Endothelial cell of umbilical vein (primary cell): ENCODE results near the gene JUND. TPM values are rescaled to one million over a fixed set of nuclear protein-coding genes. Genes with fewer than 3 reads are reported as not detected.
A peak's percentile ranks its signal among the peaks of the same experiment; 100 is the strongest.

ENCODE experiments used
- BruUV-seq: library from RNA; stranded (reverse); fragments of 400-500 nt; replicated peaks from 2 replicates; lab custom pipeline; 2021; lab: Mats Ljungman, UMichigan
- CTCF ChIA-PET: fragments of 300-600, 350-600 bp; sonication (Branson Sonifier 250); formaldehyde crosslinking; loops from one replicate; lab custom pipeline; 2021; ENCODE audit warnings: antibody characterized with exemption, inconsistent platforms; lab: Charles Lee
- POLR2A ChIA-PET: fragments of 300-600, 350-600 bp; sonication (Branson Sonifier 250); formaldehyde crosslinking; loops from one replicate; lab custom pipeline; 2021; ENCODE audit warnings: antibody characterized with exemption, inconsistent platforms; lab: Charles Lee
- DNase-seq: peaks from one replicate; pipeline ENCODE4 v3.0.0-alpha.2; 2011; ENCODE audit warnings: low read depth, low spot score
- FAIRE-seq: peaks from 2 replicates; lab custom pipeline; 2011; peaks lifted over from hg19 to GRCh38; lab: Jason Lieb, UNC
- H2AFZ ChIP-seq: 2 replicates; pipeline ENCODE4 v1.6.0; 2012; ENCODE audit warnings: low read depth, low read length, control low read depth, inconsistent platforms
- H3K27ac ChIP-seq: 2 replicates; pipeline ENCODE4 v1.5.1; 2011; ENCODE audit warnings: low read depth, mild to moderate bottlenecking, control low read depth, low read length, moderate library complexity; ENCODE audit not compliant: insufficient read depth
- H3K27me3 ChIP-seq, 2 experiments: 2 replicates each; pipeline versions ENCODE4 v1.6.0 to v1.6.1; 2011; ENCODE audit warnings: low read length in 2 of 2, mixed read lengths in 1 of 2; ENCODE audit not compliant: control insufficient read depth in 2 of 2, insufficient read depth in 2 of 2
- H3K36me3 ChIP-seq, 2 experiments: 2 replicates in 1 of 2; 3 replicates in 1 of 2; pipeline ENCODE4 v1.5.1; 2011; ENCODE audit warnings: low read length in 2 of 2, mild to moderate bottlenecking in 1 of 2, moderate library complexity in 1 of 2; ENCODE audit not compliant: control insufficient read depth in 2 of 2, insufficient read depth in 2 of 2; ENCODE audit errors: extremely low read depth in 1 of 2
- H3K4me1 ChIP-seq: 3 replicates; pipeline ENCODE4 v1.5.1; 2011; ENCODE audit warnings: mild to moderate bottlenecking, low read length; ENCODE audit not compliant: control insufficient read depth, insufficient read depth; ENCODE audit errors: extremely low read depth
- H3K4me2 ChIP-seq: 2 replicates; pipeline ENCODE4 v1.6.1; 2011; ENCODE audit warnings: low read length, control low read depth, mixed read lengths; ENCODE audit not compliant: insufficient read depth
- H3K4me3 ChIP-seq, 3 experiments: fragments of 200-600 bp in 1 of 3; sonication (generic), shearing (Covaris generic) in 1 of 3; replicated peaks in 1 of 3; 2 replicates each; pipeline ENCODE4 v1.5.1; 2011 to 2016; ENCODE audit warnings: control low read depth in 3 of 3, low read length in 3 of 3, mild to moderate bottlenecking in 2 of 3, inconsistent platforms in 1 of 3, low read depth in 1 of 3, moderate library complexity in 1 of 3; ENCODE audit not compliant: insufficient read depth in 1 of 3
- H3K79me2 ChIP-seq: 2 replicates; pipeline ENCODE4 v1.6.0; 2012; ENCODE audit warnings: low read length, inconsistent platforms; ENCODE audit not compliant: control insufficient read depth, insufficient read depth
- H3K9ac ChIP-seq: replicated peaks from 2 replicates; pipeline ENCODE3; 2011; ENCODE audit warnings: low read length, control low read depth; ENCODE audit not compliant: insufficient read depth; ENCODE audit errors: extremely low read depth
- H3K9me1 ChIP-seq: replicated peaks from 3 replicates; pipeline ENCODE4 v1.6.0; 2011; ENCODE audit warnings: mild to moderate bottlenecking, low read length; ENCODE audit not compliant: control insufficient read depth, insufficient read depth; ENCODE audit errors: extremely low read depth
- H3K9me3 ChIP-seq: replicated peaks from 2 replicates; pipeline ENCODE4 v1.5.1; 2012; ENCODE audit warnings: low read length, inconsistent platforms; ENCODE audit not compliant: control insufficient read depth, insufficient read depth
- H4K20me1 ChIP-seq: replicated peaks from 2 replicates; pipeline ENCODE3; 2011; ENCODE audit warnings: mild to moderate bottlenecking, low read length; ENCODE audit not compliant: control insufficient read depth, insufficient read depth; ENCODE audit errors: extremely low read depth
- CTCF ChIP-seq, 2 donors: IDR thresholded peaks; 1 replicate in 1 of 2; 2 replicates in 1 of 2; pipeline ENCODE4 v1.5.1; 2011; ENCODE audit warnings: low read length in 2 of 2, mild to moderate bottlenecking in 2 of 2, moderate library complexity in 2 of 2, control low read depth in 1 of 2, inconsistent platforms in 1 of 2, low read depth in 1 of 2; ENCODE audit not compliant: insufficient read depth in 1 of 2; ENCODE audit errors: extremely low read depth in 1 of 2
- EZH2 ChIP-seq: IDR thresholded peaks from 2 replicates; pipeline ENCODE4 v1.6.1; 2012; ENCODE audit warnings: borderline replicate concordance, low read depth, mild to moderate bottlenecking, moderate library complexity, low read length, inconsistent platforms; ENCODE audit not compliant: severe bottlenecking
- GATA2 ChIP-seq: IDR thresholded peaks from 2 replicates; pipeline ENCODE4 v1.7.0; 2011; ENCODE audit warnings: low read depth, mild to moderate bottlenecking, moderate library complexity, mixed read lengths, low read length; ENCODE audit not compliant: insufficient read length, insufficient read depth
- MYC ChIP-seq: IDR thresholded peaks from one replicate; pipeline ENCODE4 v1.6.1; 2011; ENCODE audit warnings: mild to moderate bottlenecking, low read depth, low read length
- POLR2AphosphoS5 ChIP-seq: IDR thresholded peaks from 2 replicates; pipeline ENCODE4 v1.6.1; 2012; ENCODE audit warnings: low read depth, mild to moderate bottlenecking, control low read depth, low read length, moderate library complexity; ENCODE audit not compliant: insufficient read depth
- dilution Hi-C: fragments of 300-500 bp; cut with MboI; formaldehyde crosslinking; loops from one replicate; pipeline ENCODE4 v1.15.0; 2019; ENCODE audit warnings: low sequenced_read_pairs; ENCODE audit not compliant: extremely low pct_ligation_motif_present
- intact Hi-C: fragments of 100-400 bp; cut with micrococcal nuclease; formaldehyde crosslinking; loops from one replicate; pipeline ENCODE4 v1.10.0; 2022
- polyA plus RNA-seq, 4 experiments: library from polyadenylated mRNA; depleted of rRNA in 3 of 4; stranded (reverse) in 3 of 4; unstranded in 1 of 4; fragments of >200 nt; gene quantifications; 2 replicates each; pipeline versions ENCODE4 v1.2.1 to v1.2.3, GENCODE V29; 2011 to 2012; ENCODE audit warnings: missing spikeins in 1 of 4
- total RNA-seq: library from RNA; stranded (reverse); gene quantifications from 2 replicates; pipeline ENCODE4 v1.2.3, GENCODE V29; 2021

Gene JUND
- total and polyA plus RNA-seq, 2 donors (not counting 3 experiments of a cell fraction or from before 2014, with no cell fraction given) = 91.4 to 130 TPM

GRCh38 chr19:18251587-18252369 lies 29.6 kb downstream of the JUND start:
- ChIA-PET POLR2A (interaction anchor here (0.6 to 2.3 kb wide), 4 partner anchors 30 to 244 kb away, joined by 3 to 6 read pairs (median 4); partner anchors contain the start of genes ARRDC2 and JUND), CTCF (interaction anchor here (0.5 to 11.3 kb wide), 56 partner anchors 10 to 314 kb away, joined by 3 to 296 read pairs (median 4); partner anchors contain the start of genes ARRDC2, MPV17L2, PDE4C and PIK3R2)
- Histone ChIP-seq H3K27me3 (peaks cover 0 to 8% of the 10 kb centered on the region in 2 experiments), H3K4me1 (no peaks in the 10 kb centered on the region), H2AFZ (no peak overlapping the region), H3K4me3 (no peak overlapping the region), H4K20me1 (no peaks in the 10 kb centered on the region), H3K9ac (no peak overlapping the region), H3K9me3 (no peaks in the 10 kb centered on the region), H3K79me2 (no peaks in the 10 kb centered on the region), H3K4me2 (no peak overlapping the region), H3K27ac (no peak overlapping the region), H3K36me3 (no peaks in the 10 kb centered on the region), H3K9me1 (no peaks in the 10 kb centered on the region)
- TF ChIP-seq MYC (no peak), CTCF (IDR thresholded peaks at IDR 0.05; ENCODE audit: extremely low read depth in 1 of 2, insufficient read depth in 1 of 2, low read depth in 1 of 2, low read length in 2 of 2) (peak; percentile 82 to 92)
- peak; percentile 70 for DNase-seq
- peak; percentile 89 for FAIRE-seq
- intact Hi-C loops = loop anchor here (1.0 to 5.0 kb wide), 4 partner anchors 43 to 244 kb away; partner anchors contain the start of gene ARRDC2
- dilution Hi-C loops = no loop called here
- no TSS peak for BruUV-seq

DNA sequence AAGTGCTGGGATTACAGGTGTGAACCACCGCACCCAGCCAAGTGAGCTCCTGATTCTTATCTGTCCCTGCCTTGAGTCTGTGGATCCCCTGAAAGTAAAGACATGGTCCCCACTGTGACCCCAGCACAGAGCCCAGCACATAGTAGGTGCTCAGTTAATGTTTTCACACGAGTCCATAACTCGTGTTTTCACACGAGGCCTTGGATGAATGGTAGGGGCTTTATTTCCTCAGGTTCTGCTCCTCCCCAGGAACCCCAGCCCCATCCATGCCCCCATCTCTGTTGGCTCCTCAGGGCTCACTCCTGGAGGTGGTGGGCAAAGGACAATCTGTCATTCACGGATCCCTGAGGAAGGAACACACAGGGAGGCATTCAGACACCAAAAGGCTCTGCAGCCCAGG lies 31.6 kb downstream of the JUND start:
- TF ChIP-seq MYC (no peak), GATA2 (no peak), EZH2 (no peak), POLR2AphosphoS5 (no peak)
- FAIRE-seq (no peak), DNase-seq (no peak)
- Histone ChIP-seq H3K27ac (no peak overlapping the region), H3K9ac (no peak overlapping the region), H3K4me1 (no peaks in the 10 kb centered on the region), H4K20me1 (no peaks in the 10 kb centered on the region), H3K27me3 (peaks cover 0 to 6% of the 10 kb centered on the region in 2 experiments), H3K9me1 (no peaks in the 10 kb centered on the region), H2AFZ (no peak overlapping the region), H3K4me3 (no peak overlapping the region), H3K36me3 (no peaks in the 10 kb centered on the region), H3K79me2 (no peaks in the 10 kb centered on the region), H3K9me3 (no peaks in the 10 kb centered on the region), H3K4me2 (no peak overlapping the region)
- dilution Hi-C loops = no loop called here
- ChIA-PET CTCF (interaction anchor here (0.9 to 11.3 kb wide), 6 partner anchors 25 to 138 kb away, joined by 3 to 296 read pairs (median 14); no protein-coding TSS in a partner anchor), POLR2A (interaction anchor here (0.6 kb wide), 1 partner anchor 21 kb away, joined by 4 read pairs; no protein-coding TSS in a partner anchor)
- BruUV-seq = no TSS peak
- intact Hi-C loops = loop anchor here (5.0 kb wide), 1 partner anchor 243 kb away; the partner anchor contains the start of gene ARRDC2
